ENCODE results near the gene KYNU. TPM values are rescaled to one million over a fixed set of nuclear protein-coding genes. Genes with fewer than 3 reads are reported as not detected.

Gene KYNU
- total and polyA plus RNA-seq, 2 donors (not counting 1 experiment from before 2014, with no cell fraction given), result 0.26 to 4.6 TPM

DNA sequence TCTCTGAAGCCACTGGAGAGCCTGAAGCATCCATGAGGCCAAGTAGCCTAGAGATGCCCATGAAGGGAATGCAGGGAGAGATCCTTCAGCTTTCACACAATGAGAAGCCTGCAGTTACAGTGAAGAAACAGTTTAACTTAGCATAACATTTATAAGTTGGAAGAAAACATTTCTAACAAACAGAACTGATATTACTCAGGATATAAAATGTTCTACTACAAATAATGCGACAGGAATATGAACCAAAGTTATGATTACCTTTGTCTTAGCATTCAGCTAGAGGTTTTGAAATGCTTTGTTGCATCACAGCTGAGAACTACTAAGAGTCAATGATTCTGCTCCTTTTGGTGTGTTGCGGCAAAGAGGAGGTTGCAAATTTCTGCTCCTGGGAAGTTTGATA, 6.9 kb upstream of the KYNU start:
- no peak overlapping the region for H3K9ac ChIP-seq (ENCODE audit: insufficient read depth, low read length)
- H2AFZ ChIP-seq (ENCODE audit: low read length), result no peak overlapping the region
- H4K20me1 ChIP-seq (ENCODE audit: control insufficient read depth, extremely low read depth, insufficient read depth, low read length), result no peaks in the 10 kb centered on the region
- H3K79me2 ChIP-seq (ENCODE audit: control insufficient read depth, insufficient read depth, low read length), result no peaks in the 10 kb centered on the region
- no peak overlapping the region for H3K4me3 ChIP-seq (replicated peaks in 1 of 4; ENCODE audit: control extremely low read depth in 1 of 4, insufficient read depth in 1 of 4, low read depth in 3 of 4, low read length in 4 of 4)
- H3K27ac ChIP-seq (ENCODE audit: insufficient read depth, low read length), result no peak overlapping the region
- no peaks in the 10 kb centered on the region for H3K27me3 ChIP-seq (ENCODE audit: control insufficient read depth, insufficient read depth, low read length)
- peaks cover 6% of the 10 kb centered on the region for H3K4me1 ChIP-seq (ENCODE audit: control insufficient read depth, extremely low read depth, insufficient read depth, low read length)
- TF ChIP-seq EZH2 (IDR thresholded peaks at IDR 0.05; ENCODE audit: low read length, missing control alignments), result no peak
- TF ChIP-seq, protein P1, sequence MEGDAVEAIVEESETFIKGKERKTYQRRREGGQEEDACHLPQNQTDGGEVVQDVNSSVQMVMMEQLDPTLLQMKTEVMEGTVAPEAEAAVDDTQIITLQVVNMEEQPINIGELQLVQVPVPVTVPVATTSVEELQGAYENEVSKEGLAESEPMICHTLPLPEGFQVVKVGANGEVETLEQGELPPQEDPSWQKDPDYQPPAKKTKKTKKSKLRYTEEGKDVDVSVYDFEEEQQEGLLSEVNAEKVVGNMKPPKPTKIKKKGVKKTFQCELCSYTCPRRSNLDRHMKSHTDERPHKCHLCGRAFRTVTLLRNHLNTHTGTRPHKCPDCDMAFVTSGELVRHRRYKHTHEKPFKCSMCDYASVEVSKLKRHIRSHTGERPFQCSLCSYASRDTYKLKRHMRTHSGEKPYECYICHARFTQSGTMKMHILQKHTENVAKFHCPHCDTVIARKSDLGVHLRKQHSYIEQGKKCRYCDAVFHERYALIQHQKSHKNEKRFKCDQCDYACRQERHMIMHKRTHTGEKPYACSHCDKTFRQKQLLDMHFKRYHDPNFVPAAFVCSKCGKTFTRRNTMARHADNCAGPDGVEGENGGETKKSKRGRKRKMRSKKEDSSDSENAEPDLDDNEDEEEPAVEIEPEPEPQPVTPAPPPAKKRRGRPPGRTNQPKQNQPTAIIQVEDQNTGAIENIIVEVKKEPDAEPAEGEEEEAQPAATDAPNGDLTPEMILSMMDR (conservative IDR thresholded peaks at IDR 0.05 in 1 of 2, IDR thresholded peaks at IDR 0.05 in 1 of 2; ENCODE audit: low read depth in 1 of 2, low read length in 2 of 2), result no peak
- no peaks in the 10 kb centered on the region for H3K36me3 ChIP-seq (ENCODE audit: control insufficient read depth, insufficient read depth, low read length)
- no peaks in the 10 kb centered on the region for H3K9me3 ChIP-seq (ENCODE audit: control insufficient read depth, insufficient read depth, low read depth, low read length)
- no peak overlapping the region for H3K4me2 ChIP-seq (ENCODE audit: extremely low read depth, insufficient read depth, low read length)
- peak in 1 of 2 donors; percentile 52 for DNase-seq (ENCODE audit: low read depth in 2 of 2)

DNA sequence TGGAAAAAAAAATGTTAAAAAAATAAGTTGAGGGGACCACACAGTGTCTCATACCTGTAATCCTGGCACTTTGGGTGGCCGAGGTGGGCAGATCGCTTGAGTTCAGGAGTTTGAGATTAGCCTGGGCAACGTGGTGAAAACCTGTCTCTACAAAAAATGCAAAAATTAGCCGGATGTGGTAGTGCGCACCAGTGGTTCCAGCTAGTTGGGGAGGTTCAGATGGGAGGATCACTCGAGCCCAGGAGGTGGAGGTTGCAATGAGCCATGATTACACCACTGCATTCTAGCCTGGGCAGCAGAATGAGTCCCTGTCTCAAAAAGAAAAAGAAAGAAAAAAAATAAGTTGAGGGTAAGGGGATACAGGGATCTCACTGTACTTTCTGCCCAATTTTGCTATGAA, 6.1 kb upstream of the KYNU start:
- Histone ChIP-seq H3K36me3 (ENCODE audit: control insufficient read depth, insufficient read depth, low read length) (no peaks in the 10 kb centered on the region), H3K27ac (ENCODE audit: insufficient read depth, low read length) (no peak overlapping the region), H4K20me1 (ENCODE audit: control insufficient read depth, extremely low read depth, insufficient read depth, low read length) (no peaks in the 10 kb centered on the region), H3K9me3 (ENCODE audit: control insufficient read depth, insufficient read depth, low read depth, low read length) (no peaks in the 10 kb centered on the region), H3K79me2 (ENCODE audit: control insufficient read depth, insufficient read depth, low read length) (no peaks in the 10 kb centered on the region), H3K27me3 (ENCODE audit: control insufficient read depth, insufficient read depth, low read length) (no peaks in the 10 kb centered on the region), H3K4me3 (replicated peaks in 1 of 4; ENCODE audit: control extremely low read depth in 1 of 4, insufficient read depth in 1 of 4, low read depth in 3 of 4, low read length in 4 of 4) (no peak overlapping the region), H3K4me2 (ENCODE audit: extremely low read depth, insufficient read depth, low read length) (no peak overlapping the region), H3K4me1 (ENCODE audit: control insufficient read depth, extremely low read depth, insufficient read depth, low read length) (peaks cover 6% of the 10 kb centered on the region), H2AFZ (ENCODE audit: low read length) (no peak overlapping the region), H3K9ac (ENCODE audit: insufficient read depth, low read length) (no peak overlapping the region)
- TF ChIP-seq, protein P1 (conservative IDR thresholded peaks at IDR 0.05 in 1 of 2, IDR thresholded peaks at IDR 0.05 in 1 of 2; ENCODE audit: low read depth in 1 of 2, low read length in 2 of 2), result no peak
- no peak for TF ChIP-seq EZH2 (IDR thresholded peaks at IDR 0.05; ENCODE audit: low read length, missing control alignments)
- no peak for DNase-seq (ENCODE audit: low read depth in 2 of 2)

DNA sequence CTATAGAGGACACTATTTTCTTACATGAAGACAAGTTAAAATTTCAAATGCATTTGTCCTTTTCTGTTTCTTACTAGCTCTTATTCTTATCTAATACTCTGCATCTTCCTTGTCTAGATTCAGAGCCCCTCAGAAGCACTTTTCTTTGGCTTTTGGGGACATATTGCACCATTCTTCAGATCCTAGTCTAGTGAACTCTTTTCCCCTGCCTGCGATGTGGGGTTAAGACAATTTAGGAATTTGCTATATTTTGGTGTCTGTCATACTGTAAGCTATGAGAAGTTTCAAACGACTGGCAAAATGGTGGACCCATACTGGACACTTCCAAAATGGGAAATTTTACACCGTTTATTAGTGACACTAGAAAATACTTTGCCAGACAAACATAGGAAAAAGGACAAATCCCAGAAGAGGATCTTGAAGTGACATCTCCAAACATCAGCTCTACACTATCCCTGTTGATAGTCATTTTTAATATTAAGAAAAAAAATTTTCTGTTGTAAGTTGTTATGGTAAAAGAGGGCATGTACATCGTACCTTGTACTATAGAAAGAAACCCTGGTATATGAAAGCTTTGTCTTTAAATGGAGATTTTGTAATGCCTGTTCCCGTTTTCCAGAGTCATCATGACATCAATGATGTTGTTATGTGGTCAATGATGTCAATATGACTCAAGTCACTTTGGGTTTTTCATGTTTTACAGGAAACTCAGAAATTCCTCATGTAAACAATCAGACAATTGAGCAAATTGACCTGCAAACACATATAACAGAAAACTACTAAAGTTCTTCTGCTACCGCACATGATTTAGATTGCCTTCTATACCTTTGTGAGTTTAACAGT, 4.4 kb upstream of the KYNU start:
- H3K27ac ChIP-seq (ENCODE audit: insufficient read depth, low read length), result peak overlapping the region; percentile 96
- peak; percentile 85 to 96 for DNase-seq (ENCODE audit: low read depth in 2 of 2)
- no peak overlapping the region for H2AFZ ChIP-seq (ENCODE audit: low read length)

More for the DNA sequence above, 4.4 kb upstream of the KYNU start:
- no peaks in the 10 kb centered on the region for H4K20me1 ChIP-seq (ENCODE audit: control insufficient read depth, extremely low read depth, insufficient read depth, low read length)
- no peaks in the 10 kb centered on the region for H3K9me3 ChIP-seq (ENCODE audit: control insufficient read depth, insufficient read depth, low read depth, low read length)
- no peaks in the 10 kb centered on the region for H3K27me3 ChIP-seq (ENCODE audit: control insufficient read depth, insufficient read depth, low read length)
- H3K4me2 ChIP-seq (ENCODE audit: extremely low read depth, insufficient read depth, low read length), result peak overlapping the region; percentile 57
- no peaks in the 10 kb centered on the region for H3K36me3 ChIP-seq (ENCODE audit: control insufficient read depth, insufficient read depth, low read length)
- peaks cover 6% of the 10 kb centered on the region for H3K4me1 ChIP-seq (ENCODE audit: control insufficient read depth, extremely low read depth, insufficient read depth, low read length)
- TF ChIP-seq EZH2 (IDR thresholded peaks at IDR 0.05; ENCODE audit: low read length, missing control alignments), result no peak
- TF ChIP-seq, protein P1 (conservative IDR thresholded peaks at IDR 0.05 in 1 of 2, IDR thresholded peaks at IDR 0.05 in 1 of 2; ENCODE audit: low read depth in 1 of 2, low read length in 2 of 2), result no peak
- no peak overlapping the region for H3K9ac ChIP-seq (ENCODE audit: insufficient read depth, low read length)
- H3K79me2 ChIP-seq (ENCODE audit: control insufficient read depth, insufficient read depth, low read length), result no peaks in the 10 kb centered on the region
- H3K4me3 ChIP-seq (replicated peaks in 1 of 4; ENCODE audit: control extremely low read depth in 1 of 4, insufficient read depth in 1 of 4, low read depth in 3 of 4, low read length in 4 of 4), result no peak overlapping the region

Data from fibroblast of lung (primary cell).